NCI-H1092 (cell line): ENCODE data around the gene NRP1.
A peak's percentile ranks its signal among the peaks of the same experiment; 100 is the strongest.

ENCODE experiments used
- DNase-seq: peaks from one replicate; lab custom pipeline; 2025; lab: John Stamatoyannopoulos, UW

Gene NRP1

GRCh38 chr10:33183655-33184054 is 150.8 kb downstream of the NRP1 start:
- no peak for DNase-seq

DNA sequence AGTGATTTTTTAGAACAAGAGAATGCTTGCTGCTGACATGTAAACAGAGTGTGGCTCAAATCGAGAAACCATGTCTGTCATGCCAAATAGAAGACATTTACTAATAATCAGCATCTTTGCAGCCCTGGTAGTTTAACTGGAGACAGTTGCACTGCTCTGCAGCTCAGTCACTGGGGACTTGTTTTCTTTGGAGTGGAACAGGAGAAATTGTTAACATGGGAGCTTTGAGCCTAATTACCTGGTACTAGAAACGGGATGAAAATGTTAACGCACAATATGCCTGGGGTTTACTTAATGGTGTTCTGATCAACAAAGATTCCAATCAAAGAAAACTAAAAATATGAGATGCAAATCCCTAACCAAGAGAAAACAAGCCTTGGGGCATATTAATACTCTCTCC is 153.5 kb downstream of the NRP1 start:
- no peak for DNase-seq

DNA sequence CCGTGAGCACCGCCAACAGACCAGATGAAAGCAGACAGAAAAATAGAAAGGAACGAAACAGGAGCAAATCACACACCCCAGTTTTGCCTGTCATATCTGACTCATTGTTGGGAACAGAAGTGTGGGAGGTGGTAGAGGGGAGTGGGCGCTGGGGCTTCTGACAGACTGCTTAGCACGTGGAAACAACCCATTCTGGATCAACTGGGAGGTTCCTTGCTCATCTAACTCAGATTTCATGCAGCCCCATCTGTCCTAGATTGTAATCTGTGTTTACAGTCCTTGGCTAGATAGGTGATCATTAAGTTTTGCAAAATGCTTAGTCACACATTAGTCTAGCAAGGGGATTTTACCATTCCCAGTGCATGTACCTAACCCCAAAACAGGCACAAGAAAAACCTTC is 154.1 kb downstream of the NRP1 start:
- DNase-seq, result no peak

GRCh38 chr10:33179067-33179466 is 155.4 kb downstream of the NRP1 start:
- no peak for DNase-seq

GRCh38 chr10:33178026-33178755 is 156.3 kb downstream of the NRP1 start:
- DNase-seq, result no peak

GRCh38 chr10:33176688-33177087 is 157.8 kb downstream of the NRP1 start:
- DNase-seq, result no peak

GRCh38 chr10:33174674-33175434 is 159.6 kb downstream of the NRP1 start:
- no peak for DNase-seq

GRCh38 chr10:33165911-33166310 is 168.6 kb downstream of the NRP1 start:
- no peak for DNase-seq

DNA sequence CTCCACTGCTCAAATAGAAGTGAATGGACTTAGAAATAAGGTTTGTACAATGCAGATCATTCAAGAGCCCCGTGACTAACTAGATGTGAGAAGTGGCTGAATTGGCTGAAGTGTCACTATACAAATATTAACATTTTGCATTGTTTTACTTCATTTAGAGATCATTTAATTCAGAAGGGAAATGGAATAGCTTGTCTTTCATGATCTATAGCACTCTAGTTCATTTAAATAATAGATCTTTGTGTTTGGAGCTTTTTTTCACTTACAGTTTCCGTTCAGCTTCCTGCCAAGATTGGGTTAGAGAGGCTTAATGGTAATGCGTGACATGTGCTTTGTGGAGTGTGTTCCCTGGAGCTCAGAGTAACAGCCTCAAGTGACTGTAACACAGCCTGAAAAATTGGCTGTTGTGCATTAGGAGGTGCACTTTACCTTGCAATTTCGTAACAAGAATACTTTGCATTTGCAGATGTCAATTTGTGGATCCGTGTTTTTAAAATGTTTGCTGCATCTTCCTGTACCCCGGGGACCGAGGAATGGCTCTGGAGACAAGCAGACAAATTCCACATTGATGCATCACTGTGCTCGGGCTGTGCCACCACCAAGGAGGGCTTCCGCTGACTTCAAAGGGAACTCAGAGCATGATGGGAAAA is 170.3 kb downstream of the NRP1 start:
- DNase-seq, result peak; percentile 8

DNA sequence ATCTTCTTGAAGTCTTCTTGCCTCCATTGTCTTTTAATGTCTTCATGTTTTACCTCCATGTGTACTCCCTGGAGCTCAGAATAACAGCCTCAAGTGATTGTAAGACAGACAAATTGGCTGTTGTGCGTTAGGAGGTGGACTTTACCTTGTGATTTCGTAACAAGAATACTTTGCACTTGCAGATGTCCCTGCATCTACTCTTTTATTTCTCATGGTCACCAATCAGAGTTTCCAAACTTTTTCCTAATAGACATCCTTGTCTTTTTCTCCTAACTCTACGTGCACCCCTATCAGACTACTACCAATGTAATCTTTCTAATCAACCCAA is 172.3 kb downstream of the NRP1 start:
- no peak for DNase-seq

GRCh38 chr10:33161550-33162247 is 172.8 kb downstream of the NRP1 start:
- DNase-seq, result no peak

GRCh38 chr10:33160151-33160550 is 174.3 kb downstream of the NRP1 start:
- no peak for DNase-seq

DNA sequence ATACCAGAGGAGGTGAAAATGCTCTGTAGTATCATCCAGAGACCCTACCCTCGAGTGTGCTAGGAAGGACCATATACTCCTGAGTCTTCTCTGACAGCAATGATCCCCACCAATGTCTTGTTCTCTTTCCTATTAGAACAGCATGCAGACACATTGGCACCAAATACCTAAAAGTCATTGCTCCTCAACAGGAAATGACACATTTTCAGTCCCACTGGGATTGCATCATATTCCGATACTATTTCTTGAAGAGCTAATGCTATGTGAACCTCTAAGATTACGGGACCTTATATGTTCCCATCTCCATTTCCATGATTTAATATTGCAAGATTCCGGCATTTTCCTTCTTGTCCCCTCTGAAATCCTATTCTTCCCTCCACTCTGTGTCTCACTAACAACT is 177.4 kb downstream of the NRP1 start:
- DNase-seq, result no peak

DNA sequence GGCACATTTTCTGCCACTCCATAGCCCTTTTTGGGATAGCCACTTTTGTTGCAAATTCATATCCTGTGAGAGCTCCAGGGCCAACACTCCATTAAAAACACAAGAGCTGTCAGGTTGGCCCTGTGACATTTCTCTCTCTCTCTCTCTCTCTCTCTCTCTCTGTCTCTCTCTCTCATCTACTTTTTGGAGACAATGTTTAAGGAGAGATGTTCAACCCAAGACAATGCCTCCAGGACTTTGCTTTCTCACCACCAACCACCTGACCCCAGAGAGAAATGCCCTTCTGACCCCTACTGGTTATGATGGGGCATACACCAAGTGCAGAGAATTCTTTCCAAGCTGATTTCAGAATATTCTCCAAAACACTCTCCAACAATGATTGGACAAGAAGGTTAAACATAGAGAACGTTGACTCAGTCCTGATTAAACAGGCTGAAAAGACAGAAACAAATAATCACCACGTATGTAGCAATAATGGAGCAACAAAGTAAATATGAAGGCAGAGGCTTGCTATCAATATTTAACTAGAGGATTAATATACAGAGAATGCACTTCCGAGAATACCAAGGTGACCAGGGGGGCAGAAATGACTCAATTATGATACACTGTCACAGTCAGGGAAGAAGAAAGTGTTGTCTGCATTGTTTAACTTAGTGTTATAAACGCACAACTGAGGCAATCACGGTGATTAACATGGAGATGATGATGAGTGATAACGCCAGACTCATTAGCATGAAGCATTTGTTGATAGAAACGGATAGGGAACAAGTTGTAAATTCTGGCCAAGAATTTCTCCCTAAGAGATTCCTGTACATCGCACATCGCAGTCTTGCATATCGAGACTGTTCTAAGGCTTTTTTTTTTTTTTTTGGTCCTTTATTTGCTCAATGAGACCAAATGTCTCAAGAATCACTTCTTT is 178.5 kb downstream of the NRP1 start:
- no peak for DNase-seq

GRCh38 chr10:33154590-33154989 is 179.9 kb downstream of the NRP1 start:
- DNase-seq, result no peak

- no peak for DNase-seq
These were observed 180.5 kb downstream of the NRP1 start for GRCh38 chr10:33153968-33154327.

GRCh38 chr10:33153251-33153967 is 181.1 kb downstream of the NRP1 start:
- DNase-seq, result no peak

- DNase-seq, result no peak
These were observed 181.7 kb downstream of the NRP1 start for GRCh38 chr10:33152750-33153149.

DNA sequence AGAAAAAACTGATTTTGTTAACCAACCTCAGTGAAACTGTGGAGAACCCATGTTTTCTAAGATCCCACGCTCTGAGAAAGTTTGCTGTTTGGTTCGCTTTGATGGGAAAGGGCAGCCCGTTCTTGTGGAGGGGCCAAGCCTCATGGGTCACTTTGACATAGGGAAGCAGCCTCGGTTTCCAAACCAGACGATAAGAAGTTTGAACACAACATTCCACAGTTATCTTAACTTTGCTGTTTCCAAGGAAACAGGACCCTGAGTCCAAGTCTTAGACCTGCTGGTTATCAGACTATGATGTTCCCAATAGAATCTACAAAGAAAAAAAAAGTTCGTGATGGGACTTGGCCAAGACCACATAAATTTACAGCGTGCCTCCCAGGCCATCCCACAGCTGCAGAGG is 182.3 kb downstream of the NRP1 start:
- no peak for DNase-seq

DNA sequence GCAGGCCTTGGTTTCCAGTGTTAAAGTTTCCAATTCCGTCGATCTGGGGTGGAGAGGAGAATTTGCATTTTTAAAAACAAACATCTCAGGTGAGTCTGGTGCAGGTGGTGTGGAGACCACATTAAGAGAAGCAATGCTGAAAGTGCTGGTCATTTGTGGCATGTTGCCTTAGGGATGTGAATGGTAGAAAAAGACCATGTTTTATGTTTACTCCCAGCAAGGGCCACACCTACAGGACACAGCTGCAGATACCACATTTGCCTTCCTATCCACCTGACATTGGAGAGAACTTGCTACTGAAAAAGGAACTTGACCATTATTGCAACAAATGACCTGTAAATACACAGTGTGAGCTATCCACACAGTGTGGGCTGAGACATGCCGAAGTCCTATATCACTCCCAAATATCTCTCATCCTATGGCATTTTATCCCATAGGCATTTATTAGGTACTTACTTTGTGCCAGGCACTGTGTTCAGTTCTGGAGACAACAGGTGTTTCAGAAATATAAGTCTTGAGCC is 183.1 kb downstream of the NRP1 start:
- DNase-seq, result no peak

- DNase-seq, result no peak
These were observed 183.6 kb downstream of the NRP1 start for GRCh38 chr10:33150889-33151288.
